Measurements from ENCODE around the gene LRRN3.

- no peak for TF ChIP-seq CTCF (conservative IDR thresholded peaks at IDR 0.05; ENCODE audit: low read depth, low read length)
- no peak for TF ChIP-seq SMC3 (IDR thresholded peaks at IDR 0.05; ENCODE audit: low read depth, low read length)
- no peak for TF ChIP-seq MXI1 (IDR thresholded peaks at IDR 0.05; ENCODE audit: borderline replicate concordance, low read depth, low read length)
- TF ChIP-seq RAD21 (IDR thresholded peaks at IDR 0.05; ENCODE audit: low read length): no peak
- no peak for TF ChIP-seq POLR2A (IDR thresholded peaks at IDR 0.05; ENCODE audit: low read depth, low read length)
- no peak for TF ChIP-seq CHD1 (IDR thresholded peaks at IDR 0.05; ENCODE audit: low read depth, low read length)
- no peak for TF ChIP-seq MAFK (IDR thresholded peaks at IDR 0.05; ENCODE audit: low read depth, low read length)
- no peak for TF ChIP-seq BHLHE40 (IDR thresholded peaks at IDR 0.05; ENCODE audit: low read depth, low read length)
- TF ChIP-seq NFE2L2 (IDR thresholded peaks at IDR 0.05; ENCODE audit: low read depth, low read length): no peak
- TF ChIP-seq CEBPB (IDR thresholded peaks at IDR 0.05; ENCODE audit: low read depth, low read length): no peak
- no peak for TF ChIP-seq RCOR1 (IDR thresholded peaks at IDR 0.05; ENCODE audit: insufficient replicate concordance, low read length)
- no peak for TF ChIP-seq RFX5 (IDR thresholded peaks at IDR 0.05; ENCODE audit: low read depth, low read length)
- no peak for TF ChIP-seq ELK1 (IDR thresholded peaks at IDR 0.05; ENCODE audit: borderline replicate concordance, low read depth, low read length)
- TF ChIP-seq USF2 (IDR thresholded peaks at IDR 0.05; ENCODE audit: low read depth, low read length): no peak
Measured at GRCh38 chr7:111101856-111102646, 11.1 kb downstream of the LRRN3 start.
